Endothelial cell of umbilical vein (primary cell): ENCODE data around the gene GPRIN2. TPM values are rescaled to one million over a fixed set of nuclear protein-coding genes. Genes with fewer than 3 reads are reported as not detected.

Experiments used
- BruUV-seq: library from RNA; stranded (reverse); fragments of 400-500 nt; replicated peaks from 2 replicates; lab custom pipeline; 2021; lab: Mats Ljungman, UMichigan
- CTCF ChIA-PET: fragments of 300-600, 350-600 bp; sonication (Branson Sonifier 250); formaldehyde crosslinking; loops from one replicate; lab custom pipeline; 2021; ENCODE audit warnings: antibody characterized with exemption, inconsistent platforms; lab: Charles Lee
- POLR2A ChIA-PET: fragments of 300-600, 350-600 bp; sonication (Branson Sonifier 250); formaldehyde crosslinking; loops from one replicate; lab custom pipeline; 2021; ENCODE audit warnings: antibody characterized with exemption, inconsistent platforms; lab: Charles Lee
- DNase-seq: peaks from one replicate; pipeline ENCODE4 v3.0.0-alpha.2; 2011; ENCODE audit warnings: low read depth, low spot score
- FAIRE-seq: peaks from 2 replicates; lab custom pipeline; 2011; peaks lifted over from hg19 to GRCh38; lab: Jason Lieb, UNC
- H2AFZ ChIP-seq: 2 replicates; pipeline ENCODE4 v1.6.0; 2012; ENCODE audit warnings: low read depth, low read length, control low read depth, inconsistent platforms
- H3K27ac ChIP-seq: 2 replicates; pipeline ENCODE4 v1.5.1; 2011; ENCODE audit warnings: low read depth, mild to moderate bottlenecking, control low read depth, low read length, moderate library complexity; ENCODE audit not compliant: insufficient read depth
- H3K27me3 ChIP-seq, 2 experiments: 2 replicates each; pipeline versions ENCODE4 v1.6.0 to v1.6.1; 2011; ENCODE audit warnings: low read length in 2 of 2, mixed read lengths in 1 of 2; ENCODE audit not compliant: control insufficient read depth in 2 of 2, insufficient read depth in 2 of 2
- H3K36me3 ChIP-seq, 2 experiments: 2 replicates in 1 of 2; 3 replicates in 1 of 2; pipeline ENCODE4 v1.5.1; 2011; ENCODE audit warnings: low read length in 2 of 2, mild to moderate bottlenecking in 1 of 2, moderate library complexity in 1 of 2; ENCODE audit not compliant: control insufficient read depth in 2 of 2, insufficient read depth in 2 of 2; ENCODE audit errors: extremely low read depth in 1 of 2
- H3K4me1 ChIP-seq: 3 replicates; pipeline ENCODE4 v1.5.1; 2011; ENCODE audit warnings: mild to moderate bottlenecking, low read length; ENCODE audit not compliant: control insufficient read depth, insufficient read depth; ENCODE audit errors: extremely low read depth
- H3K4me2 ChIP-seq: 2 replicates; pipeline ENCODE4 v1.6.1; 2011; ENCODE audit warnings: low read length, control low read depth, mixed read lengths; ENCODE audit not compliant: insufficient read depth
- H3K4me3 ChIP-seq, 3 experiments: fragments of 200-600 bp in 1 of 3; sonication (generic), shearing (Covaris generic) in 1 of 3; replicated peaks in 1 of 3; 2 replicates each; pipeline ENCODE4 v1.5.1; 2011 to 2016; ENCODE audit warnings: control low read depth in 3 of 3, low read length in 3 of 3, mild to moderate bottlenecking in 2 of 3, inconsistent platforms in 1 of 3, low read depth in 1 of 3, moderate library complexity in 1 of 3; ENCODE audit not compliant: insufficient read depth in 1 of 3
- H3K79me2 ChIP-seq: 2 replicates; pipeline ENCODE4 v1.6.0; 2012; ENCODE audit warnings: low read length, inconsistent platforms; ENCODE audit not compliant: control insufficient read depth, insufficient read depth
- H3K9ac ChIP-seq: replicated peaks from 2 replicates; pipeline ENCODE3; 2011; ENCODE audit warnings: low read length, control low read depth; ENCODE audit not compliant: insufficient read depth; ENCODE audit errors: extremely low read depth
- H3K9me1 ChIP-seq: replicated peaks from 3 replicates; pipeline ENCODE4 v1.6.0; 2011; ENCODE audit warnings: mild to moderate bottlenecking, low read length; ENCODE audit not compliant: control insufficient read depth, insufficient read depth; ENCODE audit errors: extremely low read depth
- H3K9me3 ChIP-seq: replicated peaks from 2 replicates; pipeline ENCODE4 v1.5.1; 2012; ENCODE audit warnings: low read length, inconsistent platforms; ENCODE audit not compliant: control insufficient read depth, insufficient read depth
- H4K20me1 ChIP-seq: replicated peaks from 2 replicates; pipeline ENCODE3; 2011; ENCODE audit warnings: mild to moderate bottlenecking, low read length; ENCODE audit not compliant: control insufficient read depth, insufficient read depth; ENCODE audit errors: extremely low read depth
- CTCF ChIP-seq, 2 donors: IDR thresholded peaks; 1 replicate in 1 of 2; 2 replicates in 1 of 2; pipeline ENCODE4 v1.5.1; 2011; ENCODE audit warnings: low read length in 2 of 2, mild to moderate bottlenecking in 2 of 2, moderate library complexity in 2 of 2, control low read depth in 1 of 2, inconsistent platforms in 1 of 2, low read depth in 1 of 2; ENCODE audit not compliant: insufficient read depth in 1 of 2; ENCODE audit errors: extremely low read depth in 1 of 2
- EZH2 ChIP-seq: IDR thresholded peaks from 2 replicates; pipeline ENCODE4 v1.6.1; 2012; ENCODE audit warnings: borderline replicate concordance, low read depth, mild to moderate bottlenecking, moderate library complexity, low read length, inconsistent platforms; ENCODE audit not compliant: severe bottlenecking
- FOS ChIP-seq: IDR thresholded peaks from 2 replicates; pipeline ENCODE4 v1.6.1; 2011; ENCODE audit warnings: mild to moderate bottlenecking, low read length, moderate library complexity, borderline replicate concordance; ENCODE audit not compliant: insufficient read depth
- GATA2 ChIP-seq: IDR thresholded peaks from 2 replicates; pipeline ENCODE4 v1.7.0; 2011; ENCODE audit warnings: low read depth, mild to moderate bottlenecking, moderate library complexity, mixed read lengths, low read length; ENCODE audit not compliant: insufficient read length, insufficient read depth
- JUN ChIP-seq: IDR thresholded peaks from 2 replicates; pipeline ENCODE4 v1.6.1; 2011; ENCODE audit warnings: borderline replicate concordance, low read depth; ENCODE audit not compliant: insufficient read length, insufficient read depth
- MAX ChIP-seq: IDR thresholded peaks from 2 replicates; pipeline ENCODE4 v1.6.1; 2011; ENCODE audit not compliant: insufficient read depth, insufficient read length
- MYC ChIP-seq: IDR thresholded peaks from one replicate; pipeline ENCODE4 v1.6.1; 2011; ENCODE audit warnings: mild to moderate bottlenecking, low read depth, low read length
- POLR2A ChIP-seq: IDR thresholded peaks from 2 replicates; pipeline ENCODE4 v1.6.1; 2012; ENCODE audit warnings: low read depth, mild to moderate bottlenecking, control low read depth, low read length
- POLR2AphosphoS5 ChIP-seq: IDR thresholded peaks from 2 replicates; pipeline ENCODE4 v1.6.1; 2012; ENCODE audit warnings: low read depth, mild to moderate bottlenecking, control low read depth, low read length, moderate library complexity; ENCODE audit not compliant: insufficient read depth
- dilution Hi-C: fragments of 300-500 bp; cut with MboI; formaldehyde crosslinking; loops from one replicate; pipeline ENCODE4 v1.15.0; 2019; ENCODE audit warnings: low sequenced_read_pairs; ENCODE audit not compliant: extremely low pct_ligation_motif_present
- intact Hi-C: fragments of 100-400 bp; cut with micrococcal nuclease; formaldehyde crosslinking; loops from one replicate; pipeline ENCODE4 v1.10.0; 2022
- polyA plus RNA-seq, 4 experiments: library from polyadenylated mRNA; depleted of rRNA in 3 of 4; stranded (reverse) in 3 of 4; unstranded in 1 of 4; fragments of >200 nt; gene quantifications; 2 replicates each; pipeline versions ENCODE4 v1.2.1 to v1.2.3, GENCODE V29; 2011 to 2012; ENCODE audit warnings: missing spikeins in 1 of 4
- total RNA-seq: library from RNA; stranded (reverse); gene quantifications from 2 replicates; pipeline ENCODE4 v1.2.3, GENCODE V29; 2021

Gene GPRIN2
- total and polyA plus RNA-seq, 2 donors (not counting 3 experiments of a cell fraction or from before 2014, with no cell fraction given), result not detected

GRCh38 chr10:46538155-46538554 lies 18.3 kb downstream of the GPRIN2 start:
- BruUV-seq, result no TSS peak
- no peaks in the 10 kb centered on the region for H3K9me3 ChIP-seq
- no peak overlapping the region for H3K4me2 ChIP-seq
- no peak for DNase-seq
- H3K4me1 ChIP-seq, result no peaks in the 10 kb centered on the region
- H4K20me1 ChIP-seq, result no peaks in the 10 kb centered on the region
- no peaks in the 10 kb centered on the region for H3K9me1 ChIP-seq
- CTCF ChIA-PET, result interaction anchor here (1.4 kb wide), 1 partner anchor 10 kb away, joined by 4 read pairs; no protein-coding TSS in a partner anchor
- FAIRE-seq, result no peak
- POLR2A ChIA-PET, result interaction anchor here (0.6 kb wide), 1 partner anchor 319 kb away, joined by 5 read pairs; no protein-coding TSS in a partner anchor
- no peak overlapping the region for H3K4me3 ChIP-seq
- H3K36me3 ChIP-seq, result no peaks in the 10 kb centered on the region
- intact Hi-C loops (no loop called here), dilution Hi-C loops (no loop called here)
- no peak overlapping the region for H3K27ac ChIP-seq
- peaks cover 0 to 6% of the 10 kb centered on the region in 2 experiments for H3K27me3 ChIP-seq
- H3K9ac ChIP-seq, result no peak overlapping the region
- TF ChIP-seq MYC (no peak), MAX (no peak), CTCF (IDR thresholded peaks at IDR 0.05; ENCODE audit: extremely low read depth in 1 of 2, insufficient read depth in 1 of 2, low read depth in 1 of 2, low read length in 2 of 2) (no peak), EZH2 (no peak), POLR2A (no peak), FOS (no peak), GATA2 (no peak), POLR2AphosphoS5 (no peak), JUN (no peak)
- H2AFZ ChIP-seq, result no peak overlapping the region
- no peaks in the 10 kb centered on the region for H3K79me2 ChIP-seq
